ENCODE data around the gene POTEB3.
"Not testable (repeated sequence)": the region's sequence is repeated elsewhere in the genome, so short reads cannot be mapped to it uniquely, and the experiment has no call there.

The POTEB3 gene

DNA sequence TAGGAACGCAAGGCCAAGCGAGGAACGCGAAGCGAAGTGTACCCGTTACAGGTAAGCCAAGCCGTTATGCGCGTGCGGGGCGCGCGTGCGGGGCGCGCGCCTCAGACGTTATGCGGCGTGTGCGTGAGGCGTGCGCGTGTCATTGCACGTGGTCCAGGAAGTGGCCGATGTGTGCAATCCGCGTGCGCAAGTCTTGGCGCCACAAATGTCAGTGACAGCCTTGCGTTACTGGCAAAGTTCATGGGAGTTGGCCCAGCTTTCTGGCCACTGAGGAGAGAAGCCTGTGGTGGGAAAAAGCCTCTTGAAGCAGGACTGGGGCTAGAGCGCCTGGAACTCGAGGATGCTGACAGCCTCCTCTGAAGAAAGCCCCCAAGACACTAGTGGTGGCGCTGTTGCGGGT, at the start of gene POTEB3:
Gene POTEB3 (minus strand): TSS at position 101 of the 400 bp plus-strand sequence. CDS start 488 bp downstream, outside the sequence.
- not testable (repeated sequence) for DNase-seq

DNA sequence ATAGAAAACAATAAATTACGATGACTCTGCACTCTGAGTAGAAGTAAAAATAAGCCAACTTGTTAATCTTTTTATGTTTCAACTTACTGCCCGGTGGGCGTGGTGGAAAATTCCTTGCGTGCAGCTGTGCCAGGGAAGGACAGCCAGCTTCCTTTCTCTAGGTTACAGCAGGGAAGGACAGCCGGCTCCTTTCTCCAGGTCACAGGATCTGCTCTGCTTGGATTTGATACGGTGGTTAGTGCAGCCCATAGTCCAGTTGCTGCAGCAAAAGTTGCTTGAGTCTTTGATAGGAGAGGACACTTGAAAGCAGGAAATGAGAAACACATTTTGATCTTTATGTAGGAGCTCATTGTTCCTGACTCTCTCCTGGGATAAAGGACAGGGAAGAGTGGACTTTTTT, 13.4 kb upstream of the POTEB3 start:
- not testable (repeated sequence) for DNase-seq

DNA sequence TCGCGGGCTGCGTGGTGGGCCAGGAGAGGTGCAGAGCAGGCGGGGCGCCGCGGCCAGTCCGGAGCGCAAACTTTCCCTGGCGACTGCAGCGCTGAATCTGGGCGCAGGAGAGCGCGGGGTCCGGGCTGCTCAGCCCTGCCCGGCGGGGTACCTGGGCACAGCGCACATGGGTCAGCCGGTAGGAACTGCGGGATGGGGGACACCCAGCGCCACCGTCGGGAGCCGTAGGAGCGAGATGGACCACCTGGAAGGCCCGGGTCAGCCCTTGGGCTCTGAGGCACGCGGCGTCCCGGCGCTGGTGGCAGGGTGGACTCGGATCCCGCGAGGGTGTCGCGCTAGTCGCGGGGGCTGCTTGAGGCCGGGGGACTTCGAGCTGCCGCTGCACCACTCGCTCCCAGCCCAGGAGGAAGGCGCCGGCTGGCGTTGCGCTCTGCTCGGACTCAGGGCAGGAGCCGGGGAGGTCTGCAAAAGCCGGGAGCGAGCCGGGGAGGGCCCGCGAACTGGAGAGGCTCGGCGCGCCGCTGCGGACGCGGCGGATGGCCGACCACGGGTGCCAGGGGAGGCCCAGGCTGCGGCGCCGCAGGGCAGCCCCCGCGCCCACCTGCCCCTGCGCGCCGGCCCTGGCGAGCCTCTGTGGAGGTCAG, 11.7 kb upstream of the POTEB3 start:
- DNase-seq: not testable (repeated sequence)

DNA sequence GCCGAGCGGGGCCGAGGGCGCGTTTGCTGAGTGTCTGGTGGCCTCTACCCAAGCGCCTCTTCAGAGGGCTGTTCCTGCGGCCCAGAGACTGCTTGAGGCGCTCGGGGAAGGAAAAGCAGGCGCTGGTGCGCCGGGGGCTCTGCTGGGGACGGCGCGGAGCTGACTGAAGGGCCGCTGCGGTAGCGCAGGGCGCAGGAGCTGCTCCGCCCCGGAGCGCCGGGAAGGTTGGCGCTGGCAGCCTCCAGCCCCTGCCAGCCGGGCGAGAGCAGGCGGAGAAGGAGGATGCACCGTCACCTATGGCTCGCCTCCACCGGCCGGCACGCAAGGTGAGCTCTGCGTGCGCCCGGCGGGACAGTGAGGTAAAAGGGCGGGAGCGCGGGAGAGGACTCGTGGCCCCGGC, 11.2 kb upstream of the POTEB3 start:
- DNase-seq: not testable (repeated sequence)

DNA sequence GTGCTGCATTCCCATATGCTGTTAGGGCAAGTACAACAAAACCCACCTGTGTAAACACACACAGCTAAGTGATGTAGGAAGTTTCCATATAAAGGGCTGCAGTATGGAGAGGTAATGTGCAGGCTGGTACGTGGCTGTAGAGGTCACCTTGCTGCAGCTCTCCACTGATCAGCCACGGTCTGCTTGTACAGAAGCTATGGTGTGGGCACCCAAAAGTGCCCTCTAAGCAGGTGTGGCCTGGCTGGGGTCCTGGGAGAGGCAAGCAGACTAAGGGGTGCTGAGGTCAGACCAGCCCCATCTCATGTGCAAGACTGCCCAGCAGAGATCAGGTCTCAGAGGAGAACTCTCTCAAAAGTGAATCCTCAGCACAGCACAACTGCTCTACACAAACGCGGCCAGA, 32.9 kb downstream of the POTEB3 start:
- not testable (repeated sequence) for DNase-seq

DNA sequence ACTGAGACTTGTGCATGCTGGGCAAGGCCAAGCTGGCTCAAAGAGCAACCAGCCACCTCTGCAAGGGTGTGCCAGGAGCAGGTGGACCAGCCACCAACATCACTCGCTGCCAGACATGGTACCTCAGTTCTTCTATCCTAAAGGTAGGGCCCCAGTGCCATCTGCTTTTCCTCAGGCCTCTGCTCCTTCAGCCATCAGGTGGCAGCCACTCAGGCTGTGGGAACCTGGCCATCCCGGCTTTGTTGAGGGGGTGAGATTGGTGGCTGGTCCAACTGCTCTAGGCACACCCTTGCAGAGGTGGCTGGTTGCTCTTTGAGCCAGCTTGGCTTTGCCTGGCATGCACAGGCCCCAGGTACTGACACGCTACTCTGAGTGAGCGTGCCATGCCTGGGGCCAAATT, 38.8 kb downstream of the POTEB3 start:
- not testable (repeated sequence) for DNase-seq

DNA sequence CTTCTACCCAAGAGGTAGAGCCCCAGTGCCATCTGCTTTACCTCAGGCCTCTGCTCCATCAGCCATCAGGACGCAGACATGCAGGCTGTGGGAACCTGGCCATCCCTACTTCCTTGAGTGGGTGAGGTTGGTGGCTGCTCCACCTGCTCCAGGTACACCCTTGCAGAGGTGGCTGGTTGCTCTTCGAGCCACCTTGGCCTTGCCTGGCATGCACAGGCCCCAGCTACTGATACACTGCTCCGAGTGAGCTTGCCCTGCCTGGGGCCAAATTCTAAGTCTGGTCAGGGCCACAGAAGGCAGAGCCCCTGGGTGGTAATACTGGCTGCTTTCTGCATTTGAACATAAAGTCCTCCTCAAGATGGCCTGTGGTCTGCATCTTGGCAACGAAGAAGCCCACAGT, 41.2 kb downstream of the POTEB3 start:
- not testable (repeated sequence) for DNase-seq

DNA sequence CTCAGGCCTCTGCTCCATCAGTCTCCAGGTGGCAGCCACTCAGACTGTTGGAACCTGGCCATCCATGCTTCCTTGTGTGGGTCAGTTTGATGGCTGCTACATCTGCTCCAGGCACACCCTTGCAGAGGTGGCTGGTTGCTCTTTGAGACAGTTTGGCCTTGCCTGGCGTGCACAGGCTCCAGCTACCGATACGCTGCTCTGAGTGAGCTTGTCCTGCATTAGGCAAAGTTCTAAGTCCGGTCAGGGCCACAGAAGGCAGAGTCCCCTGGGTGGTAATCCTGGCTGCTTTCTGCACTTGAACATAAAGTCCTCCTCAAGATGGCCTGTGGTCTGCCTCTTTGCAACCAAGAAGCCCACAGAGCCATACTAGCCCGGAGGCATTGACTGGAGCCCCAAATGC, 41.8 kb downstream of the POTEB3 start:
- DNase-seq: peak; percentile 0

DNA sequence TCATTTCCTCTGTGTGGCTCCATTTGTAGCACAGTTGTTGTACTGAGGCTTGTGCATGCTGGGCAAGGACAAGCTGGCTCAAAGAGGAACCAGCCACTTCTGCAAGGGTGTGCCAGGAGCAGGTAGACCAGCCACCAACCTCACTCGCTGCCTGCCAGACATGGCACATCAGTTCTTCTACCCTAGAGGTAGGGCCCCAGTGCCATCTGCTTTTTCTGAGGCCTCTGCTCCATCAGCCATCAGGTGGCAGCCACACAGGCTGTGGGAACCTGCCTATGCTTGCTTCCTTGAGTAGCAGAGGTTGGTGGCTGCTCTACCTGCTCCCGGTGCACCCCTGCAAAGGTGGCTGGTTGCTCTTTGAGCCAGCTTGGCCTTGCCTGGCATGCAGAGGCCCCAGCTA, 42.6 kb downstream of the POTEB3 start:
- not testable (repeated sequence) for DNase-seq

DNA sequence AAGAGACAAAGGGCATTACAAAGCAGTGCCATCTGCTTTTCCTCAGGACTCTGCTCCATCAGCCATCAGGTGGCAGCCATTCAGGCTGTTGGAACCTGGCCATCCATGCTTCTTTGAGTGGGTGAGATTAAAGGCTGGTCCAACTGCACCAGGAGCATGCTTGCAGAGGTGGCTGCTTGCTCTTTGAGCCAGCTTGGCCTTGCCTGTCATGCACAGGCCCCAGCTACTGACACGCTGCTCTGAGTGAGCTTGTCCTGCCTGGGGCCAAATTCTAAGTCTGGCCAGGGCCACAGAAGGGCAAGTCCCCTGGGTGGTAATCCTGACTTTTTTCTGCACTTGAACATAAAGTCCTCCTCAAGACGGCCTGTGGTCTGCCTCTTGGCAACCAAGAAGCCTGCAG, 43.1 kb downstream of the POTEB3 start:
- DNase-seq: not testable (repeated sequence)

DNA sequence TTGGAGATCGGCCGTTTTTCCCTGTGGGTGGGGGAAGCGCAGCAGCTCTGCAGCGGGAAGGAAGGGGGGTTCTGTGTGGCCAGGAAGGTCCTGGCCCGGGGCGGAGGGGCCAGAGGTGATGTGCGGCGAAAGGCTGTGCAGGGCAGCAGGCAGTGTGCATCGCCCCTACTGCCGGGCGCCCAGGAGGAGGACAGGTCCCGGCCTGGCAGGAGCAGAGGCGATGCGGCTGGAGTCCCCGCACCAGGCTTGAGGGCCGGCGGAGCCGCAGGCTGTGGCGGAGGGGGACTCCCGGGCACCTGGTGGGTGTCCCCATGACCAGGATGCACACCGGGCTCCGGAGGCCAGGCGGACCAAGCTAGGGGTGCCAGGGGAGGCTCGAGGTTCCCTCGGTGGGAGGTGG, 54.3 kb downstream of the POTEB3 start:
- DNase-seq: not testable (repeated sequence)

DNA sequence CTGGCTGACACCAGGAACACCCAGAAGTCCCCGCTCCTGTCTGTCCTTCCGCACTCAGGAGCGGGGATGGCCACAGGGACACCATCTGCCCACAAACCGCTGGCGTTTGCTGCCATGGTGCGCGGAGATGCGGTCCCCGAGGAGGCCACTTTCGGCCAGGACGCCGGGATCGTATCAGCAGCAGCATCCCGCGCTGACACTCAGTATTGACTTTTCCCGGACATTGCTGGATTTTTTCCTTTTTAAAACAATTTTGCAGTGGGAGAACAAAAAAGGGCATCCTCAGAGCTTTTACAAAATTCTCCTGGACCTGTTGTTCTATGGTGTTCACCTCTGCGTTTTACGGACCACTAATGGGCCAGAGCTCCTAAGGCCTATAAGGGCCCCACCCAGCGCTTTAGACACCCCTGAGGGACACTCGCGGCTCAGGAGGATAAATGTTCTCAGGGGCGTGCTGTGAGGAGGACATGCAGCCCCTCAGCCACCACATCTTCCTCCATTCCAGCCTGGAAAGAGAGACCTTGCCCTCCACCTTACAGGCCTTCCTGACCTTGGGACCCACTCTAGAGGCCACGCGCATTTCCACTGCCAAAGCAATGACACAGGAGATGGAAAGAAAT, 56.3 kb downstream of the POTEB3 start:
- not testable (repeated sequence) for DNase-seq

DNA sequence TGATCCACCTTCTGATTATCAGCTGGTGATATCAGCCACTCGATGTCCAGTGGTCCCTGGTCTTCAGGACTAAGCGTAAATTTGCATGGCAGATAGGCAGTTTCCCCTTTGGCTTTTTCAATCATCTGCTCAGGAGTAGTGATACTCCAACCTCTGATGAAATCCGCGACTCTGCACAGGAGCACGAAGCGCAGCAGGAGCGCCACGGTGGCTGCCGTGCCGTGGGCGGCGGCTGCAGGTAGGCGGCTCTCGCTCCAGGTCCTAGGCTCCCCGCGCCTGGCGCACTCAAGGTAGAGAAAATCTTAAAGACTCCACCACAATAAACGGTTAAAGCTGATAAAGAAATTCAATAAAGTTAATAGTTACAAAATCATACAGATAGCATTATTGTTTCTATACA, 66.6 kb downstream of the POTEB3 start:
- not testable (repeated sequence) for DNase-seq

DNA sequence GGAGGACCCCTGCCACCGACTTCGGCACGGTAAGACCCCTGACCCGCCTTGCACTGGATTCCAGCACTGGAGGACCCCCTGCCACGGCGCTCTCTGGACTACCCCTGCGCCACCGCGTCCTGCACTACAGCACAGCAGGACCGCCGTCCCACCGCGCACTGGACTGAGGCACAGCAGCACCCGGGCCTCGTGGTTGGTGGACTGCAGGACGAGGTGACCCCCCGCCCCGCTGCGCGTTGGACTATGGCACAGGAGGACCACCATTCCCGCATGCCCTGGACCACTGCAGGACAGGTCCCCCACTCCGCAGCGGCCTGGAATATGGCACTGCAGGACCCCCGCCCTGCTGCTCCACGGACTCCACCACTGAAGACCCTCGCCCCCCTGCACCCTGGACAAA, 71.1 kb downstream of the POTEB3 start:
- not testable (repeated sequence) for DNase-seq

DNA sequence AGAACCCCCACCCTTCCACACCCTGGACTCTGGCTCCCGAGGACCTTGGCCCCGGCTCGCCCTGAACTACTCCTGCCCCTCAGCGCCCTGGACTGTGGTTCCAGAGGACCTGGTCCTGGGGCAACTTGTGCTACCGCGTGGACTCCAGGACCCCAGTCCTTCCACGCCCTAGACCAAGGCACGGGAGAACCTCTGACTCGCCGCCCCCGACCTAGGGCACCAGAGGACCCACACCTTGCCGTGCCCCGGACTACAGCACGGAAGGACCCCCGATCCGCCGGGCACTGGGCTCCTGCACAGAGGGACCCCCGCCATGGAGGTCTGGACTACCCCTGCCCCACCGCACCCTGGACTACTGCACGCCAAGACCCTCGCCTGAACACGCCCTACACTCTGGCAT, 71.7 kb downstream of the POTEB3 start:
- not testable (repeated sequence) for DNase-seq
